Measurements from ENCODE around the gene CRB2. TPM values are rescaled to one million over a fixed set of nuclear protein-coding genes. Genes with fewer than 3 reads are reported as not detected.
A peak's percentile ranks its signal among the peaks of the same experiment; 100 is the strongest.

The CRB2 gene
- total RNA-seq, 1 experiment from 2014 or later: 3.6 TPM

DNA sequence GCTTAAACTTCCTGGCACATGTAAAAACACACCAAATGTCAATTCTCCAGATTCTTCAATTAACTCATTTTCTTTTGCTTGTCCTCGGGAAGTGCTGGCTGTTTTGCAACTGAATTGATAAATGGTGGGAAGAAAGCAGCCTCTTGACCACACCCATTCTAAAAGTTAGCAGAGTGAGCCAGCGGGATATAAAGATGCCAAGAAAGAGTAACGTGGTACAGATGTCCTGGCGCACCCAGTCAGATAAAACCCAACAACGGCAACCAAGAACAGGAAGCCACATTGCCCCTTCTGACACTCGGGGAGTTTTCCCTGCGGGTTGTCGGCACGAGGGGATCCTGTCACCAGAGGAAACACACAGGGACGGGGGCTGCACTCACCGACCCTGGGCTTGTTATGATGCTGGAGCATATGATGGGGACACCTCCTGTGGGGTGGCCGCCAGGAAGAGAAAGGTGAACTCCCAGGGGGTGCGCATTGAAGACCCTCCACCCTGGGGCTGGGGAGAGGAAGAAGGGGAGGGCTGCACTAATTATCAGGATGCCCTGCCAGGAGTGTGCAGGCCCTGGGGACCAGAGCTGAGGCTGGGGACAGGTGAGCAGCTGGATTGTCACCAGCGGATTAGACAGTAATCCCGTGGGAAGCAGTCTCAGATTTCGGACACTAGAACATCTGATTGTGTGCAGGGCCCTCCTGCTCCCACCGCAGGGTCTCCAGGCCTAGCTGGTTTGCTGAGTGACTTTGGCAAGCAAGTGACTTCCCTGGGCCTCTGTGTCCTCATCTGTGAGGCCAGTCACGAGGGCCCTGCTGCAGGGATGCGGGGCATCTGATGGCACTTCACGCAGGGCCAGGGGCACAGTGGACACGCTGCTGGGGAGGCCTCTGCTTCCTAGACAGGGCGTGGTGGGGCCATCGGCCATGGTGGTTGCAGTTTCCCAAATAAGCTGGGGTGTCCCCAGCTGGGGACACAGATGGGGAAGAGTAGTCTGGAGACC is 59.2 kb downstream of the CRB2 start:
- H3K27me3 ChIP-seq (ENCODE audit: insufficient read depth, low read length): no peaks in the 10 kb centered on the region
- H2BK120ac ChIP-seq (ENCODE audit: low read depth, low read length, poor library complexity, severe bottlenecking): no peak overlapping the region
- no peak overlapping the region for H3K27ac ChIP-seq (ENCODE audit: insufficient read length, low read depth, low read length)
- no peak overlapping the region for H3T11ph ChIP-seq (ENCODE audit: low read length)
- no peaks in the 10 kb centered on the region for H3K79me1 ChIP-seq (ENCODE audit: insufficient read depth, low read depth, low read length, poor library complexity, severe bottlenecking)
- no peak for DNase-seq
- H2BK12ac ChIP-seq (ENCODE audit: insufficient read length, low read depth, low read length): no peak overlapping the region
- no peaks in the 10 kb centered on the region for H3K9me3 ChIP-seq (ENCODE audit: control insufficient read depth, low read depth, low read length)
- WGBS (ENCODE audit: extremely low coverage, insufficient read length, low lambda C conversion rate): no CpG with 5 or more reads among the region's 23 CpGs
- no peak overlapping the region for H2BK20ac ChIP-seq (ENCODE audit: low read depth, low read length, poor library complexity, severe bottlenecking)
- H4K5ac ChIP-seq (ENCODE audit: insufficient read length, low read depth, low read length): no peak overlapping the region
- H3K4me3 Mint-ChIP-seq: no peak overlapping the region
- H3K4me2 ChIP-seq (ENCODE audit: insufficient read depth, insufficient read length, low read length): no peak overlapping the region
- no peak overlapping the region for H3K4ac ChIP-seq (ENCODE audit: low read depth, low read length)
- H3K4me1 Mint-ChIP-seq: peaks cover 19 to 39% of the 10 kb centered on the region in 2 experiments
- no peak overlapping the region for H3K9ac ChIP-seq (ENCODE audit: extremely low read depth, insufficient read length, low read length)
- no peaks in the 10 kb centered on the region; the same call in 1 of the 2 replicates for H3K27me3 Mint-ChIP-seq (ENCODE audit: low read depth)
- H2AK5ac ChIP-seq (ENCODE audit: insufficient read length, low read length): no peak overlapping the region
- H3K79me2 ChIP-seq (ENCODE audit: insufficient read depth, low read length): no peaks in the 10 kb centered on the region
- no peak overlapping the region for H3K23ac ChIP-seq (ENCODE audit: insufficient read length, low read depth, low read length)
- no peak overlapping the region for H2BK5ac ChIP-seq (ENCODE audit: insufficient read length, low read length)
- no peak overlapping the region for H2BK15ac ChIP-seq (ENCODE audit: low read depth, low read length)
- H2AFZ ChIP-seq (ENCODE audit: low read length): no peak overlapping the region
- H4K8ac ChIP-seq (replicated peaks; ENCODE audit: insufficient read length, low read depth, low read length): no peak overlapping the region
- no peaks in the 10 kb centered on the region for H4K20me1 ChIP-seq (ENCODE audit: control insufficient read depth, insufficient read depth, insufficient read length)
- H3K23me2 ChIP-seq (ENCODE audit: insufficient read length, low read depth, low read length, poor library complexity, severe bottlenecking): no peaks in the 10 kb centered on the region
- no peaks in the 10 kb centered on the region; a peak in 1 of 5 replicates for H3K9me3 Mint-ChIP-seq
- H3K56ac ChIP-seq (ENCODE audit: insufficient read length, low read depth, low read length): no peak overlapping the region
- H3K36me3 Mint-ChIP-seq (ENCODE audit: insufficient read depth in 1 of 3, low read depth in 3 of 3): peaks cover 0 to 6% (median 0%) of the 10 kb centered on the region in 3 experiments; a peak in 3 of 7 replicates
- H3K27ac Mint-ChIP-seq: peak overlapping the region in 2 of 3 experiments; percentile 57 to 70; a peak in 3 of 7 replicates
- H3K14ac ChIP-seq (ENCODE audit: insufficient read depth, low read length): no peak overlapping the region; the same call in 1 of the 2 replicates
- no peak overlapping the region for H3K18ac ChIP-seq (ENCODE audit: insufficient read length, low read depth, low read length)
- H4K91ac ChIP-seq (ENCODE audit: insufficient read length, low read depth, low read length): no peak overlapping the region
- H3K4me1 ChIP-seq (ENCODE audit: insufficient read depth, low read length): 0 out of 2 replicates have a peak, but pooled peaks cover 4% of the 10 kb centered on the region
- no peak for TF ChIP-seq CTCF (conservative IDR thresholded peaks at IDR 0.05)

All from H9 (cell line).